Adipocyte (in vitro differentiated cells): ENCODE data around the gene PIEZO2.

Experiments used
- DNase-seq: peaks from one replicate; pipeline ENCODE4 v3.0.0-alpha.2; 2015; ENCODE audit warnings: low read depth
- H3K27me3 ChIP-seq: replicated peaks from 2 replicates; pipeline ENCODE4 v1.7.0; 2013; ENCODE audit warnings: mild to moderate bottlenecking, low read length, moderate library complexity; ENCODE audit not compliant: control insufficient read depth, insufficient read depth
- H3K36me3 ChIP-seq: 2 replicates; pipeline ENCODE4 v1.7.0; 2013; ENCODE audit warnings: low read length, mild to moderate bottlenecking, moderate library complexity; ENCODE audit not compliant: control insufficient read depth, insufficient read depth, severe bottlenecking
- H3K4me1 ChIP-seq: 2 replicates; pipeline ENCODE4 v1.7.0; 2013; ENCODE audit warnings: mild to moderate bottlenecking, low read length, moderate library complexity; ENCODE audit not compliant: control insufficient read depth, insufficient read depth
- H3K4me3 ChIP-seq: 2 replicates; pipeline ENCODE4 v1.7.0; 2013; ENCODE audit warnings: mild to moderate bottlenecking, low read length, moderate library complexity
- H3K9ac ChIP-seq: 2 replicates; pipeline ENCODE4 v1.7.0; 2013; ENCODE audit warnings: mild to moderate bottlenecking, low read length, moderate library complexity
- H3K9me3 ChIP-seq: 2 replicates; pipeline ENCODE4 v1.7.0; 2013; ENCODE audit warnings: mild to moderate bottlenecking, low read length, moderate library complexity; ENCODE audit not compliant: control insufficient read depth

PIEZO2 gene

DNA sequence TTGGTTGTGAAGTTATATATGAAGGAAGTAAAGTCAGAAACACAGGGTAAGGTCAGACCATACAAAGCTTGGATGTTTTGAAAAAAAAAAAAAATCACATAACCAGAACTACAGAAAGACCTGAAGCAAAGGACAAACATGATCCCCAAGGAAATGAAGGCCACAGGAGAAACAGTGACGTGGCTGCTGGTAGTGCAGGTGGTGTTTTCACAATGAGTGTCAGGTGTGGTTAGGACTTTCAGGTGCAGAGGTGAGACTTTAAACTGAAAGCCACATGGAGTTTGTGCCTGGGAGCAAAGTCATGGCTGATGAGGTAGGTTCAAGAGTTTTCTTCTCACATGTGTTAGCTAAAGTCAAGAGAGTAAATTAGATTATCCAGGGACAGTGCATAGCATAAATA, 270.7 kb downstream of the PIEZO2 start:
- Histone ChIP-seq H3K27me3 (peaks cover 2% of the 10 kb centered on the region), H3K4me3 (no peak overlapping the region), H3K4me1 (no peaks in the 10 kb centered on the region), H3K36me3 (no peaks in the 10 kb centered on the region), H3K9ac (no peak overlapping the region), H3K9me3 (no peaks in the 10 kb centered on the region)
- DNase-seq, result no peak

DNA sequence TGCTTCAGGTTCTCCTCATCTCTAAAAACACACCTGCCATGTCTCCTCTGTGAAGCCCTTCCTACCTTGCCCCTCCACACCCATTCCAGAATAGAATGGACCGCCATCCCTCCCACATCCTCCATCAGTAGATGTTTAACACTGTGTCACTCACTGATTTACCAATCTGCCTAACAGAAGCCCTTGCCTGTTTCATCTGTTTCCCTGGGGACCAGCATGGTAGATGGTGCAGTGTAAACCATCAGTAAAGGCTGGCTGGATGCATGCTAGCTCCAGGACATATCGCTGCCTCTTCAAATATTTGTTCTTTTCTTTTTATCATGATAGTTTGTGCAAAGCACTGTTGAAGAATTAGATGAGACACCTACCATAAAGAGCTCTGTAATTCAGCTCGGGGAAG, 271.4 kb downstream of the PIEZO2 start:
- Histone ChIP-seq H3K4me1 (no peaks in the 10 kb centered on the region), H3K9ac (no peak overlapping the region), H3K4me3 (no peak overlapping the region), H3K27me3 (peaks cover 2% of the 10 kb centered on the region), H3K36me3 (no peaks in the 10 kb centered on the region), H3K9me3 (no peaks in the 10 kb centered on the region)
- no peak for DNase-seq

DNA sequence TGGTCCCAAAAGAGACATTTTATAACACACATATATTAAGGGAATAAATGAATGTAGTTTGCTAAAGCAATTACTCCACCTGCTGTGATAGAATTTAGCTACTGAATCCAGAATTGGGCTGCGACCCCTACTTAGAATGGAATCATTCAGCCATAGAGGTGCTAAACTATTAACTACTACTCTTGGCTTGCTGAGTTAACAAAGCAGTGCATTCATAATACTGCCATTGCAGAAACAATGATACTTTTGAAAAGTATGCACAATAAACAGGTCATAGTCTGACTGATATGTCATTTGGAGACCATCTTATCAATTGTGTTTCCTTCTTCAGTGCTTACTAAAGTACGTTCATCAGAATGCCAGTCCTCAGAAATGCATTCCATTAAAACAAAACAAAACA, 273.6 kb downstream of the PIEZO2 start:
- DNase-seq, result no peak
- Histone ChIP-seq H3K9me3 (no peaks in the 10 kb centered on the region), H3K36me3 (no peaks in the 10 kb centered on the region), H3K27me3 (peaks cover 7% of the 10 kb centered on the region), H3K9ac (no peak overlapping the region), H3K4me1 (no peaks in the 10 kb centered on the region), H3K4me3 (no peak overlapping the region)

DNA sequence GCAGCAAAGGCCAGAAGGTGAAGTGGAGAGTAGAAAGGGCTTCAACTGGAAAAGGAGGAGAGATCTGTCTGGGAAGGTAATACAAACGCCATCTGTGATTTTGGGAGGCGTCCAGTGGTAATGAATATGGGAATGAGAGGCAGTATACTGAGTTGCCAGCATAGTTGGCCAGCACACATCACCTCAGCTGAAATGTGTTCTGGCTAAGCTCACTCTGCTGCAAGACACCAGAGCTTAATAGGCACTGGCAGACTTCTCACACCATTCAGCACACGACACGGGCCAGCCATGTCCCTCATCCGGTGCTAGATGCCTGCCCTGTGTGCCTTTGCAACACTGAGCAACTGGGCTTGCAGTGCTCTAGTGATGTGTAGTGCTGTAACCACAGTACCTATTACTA, 277.1 kb downstream of the PIEZO2 start:
- no peak for DNase-seq
- Histone ChIP-seq H3K9ac (no peak overlapping the region), H3K36me3 (no peaks in the 10 kb centered on the region), H3K4me1 (no peaks in the 10 kb centered on the region), H3K9me3 (no peaks in the 10 kb centered on the region), H3K27me3 (peaks cover 12% of the 10 kb centered on the region), H3K4me3 (no peak overlapping the region)

DNA sequence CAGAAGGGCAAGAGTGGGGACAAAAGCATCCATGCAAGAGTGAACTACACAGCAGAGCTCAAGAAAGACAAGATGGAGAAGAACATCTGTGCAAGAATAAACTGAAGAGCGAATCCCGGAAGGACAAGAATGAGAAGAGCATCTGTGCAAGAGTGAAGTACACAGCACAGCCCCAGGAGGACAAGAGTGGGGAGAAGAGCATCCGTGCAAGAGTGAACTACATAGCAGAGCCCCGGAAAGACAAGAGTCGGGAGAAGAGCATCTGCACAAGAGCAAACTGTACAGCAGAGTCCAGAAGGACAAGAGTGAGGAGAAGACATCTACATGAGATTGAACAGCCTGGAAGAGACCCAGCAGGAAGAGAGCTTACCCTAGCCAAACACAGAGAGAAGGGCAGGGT, 284.6 kb downstream of the PIEZO2 start:
- H3K9me3 ChIP-seq, result peaks cover 4% of the 10 kb centered on the region
- no peaks in the 10 kb centered on the region for H3K36me3 ChIP-seq
- H3K9ac ChIP-seq, result no peak overlapping the region
- peaks cover 3% of the 10 kb centered on the region for H3K27me3 ChIP-seq
- H3K4me3 ChIP-seq, result no peak overlapping the region
- no peaks in the 10 kb centered on the region for H3K4me1 ChIP-seq
- DNase-seq, result no peak

DNA sequence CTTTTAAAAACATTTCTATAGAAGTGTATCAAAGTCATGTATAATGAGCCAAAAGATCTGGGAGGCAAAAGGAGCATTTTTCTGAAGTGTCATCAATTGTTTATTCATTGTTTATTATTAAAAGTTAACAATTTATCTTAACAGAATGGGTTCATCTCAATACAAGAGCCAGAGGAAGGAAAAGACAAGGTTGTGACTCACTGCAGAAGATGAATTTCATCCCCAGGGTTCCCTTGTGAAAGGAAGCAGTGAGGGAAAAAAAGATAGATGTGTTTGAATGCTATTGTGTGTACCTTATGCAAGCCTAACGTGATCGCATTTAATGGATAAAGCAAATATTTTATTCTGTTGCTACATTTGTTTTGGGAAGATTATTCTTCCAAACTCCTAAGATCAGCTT, 286.3 kb downstream of the PIEZO2 start:
- DNase-seq, result no peak
- Histone ChIP-seq H3K36me3 (no peaks in the 10 kb centered on the region), H3K4me1 (no peaks in the 10 kb centered on the region), H3K27me3 (peaks cover 4% of the 10 kb centered on the region), H3K4me3 (no peak overlapping the region), H3K9me3 (peaks cover 4% of the 10 kb centered on the region), H3K9ac (no peak overlapping the region)

DNA sequence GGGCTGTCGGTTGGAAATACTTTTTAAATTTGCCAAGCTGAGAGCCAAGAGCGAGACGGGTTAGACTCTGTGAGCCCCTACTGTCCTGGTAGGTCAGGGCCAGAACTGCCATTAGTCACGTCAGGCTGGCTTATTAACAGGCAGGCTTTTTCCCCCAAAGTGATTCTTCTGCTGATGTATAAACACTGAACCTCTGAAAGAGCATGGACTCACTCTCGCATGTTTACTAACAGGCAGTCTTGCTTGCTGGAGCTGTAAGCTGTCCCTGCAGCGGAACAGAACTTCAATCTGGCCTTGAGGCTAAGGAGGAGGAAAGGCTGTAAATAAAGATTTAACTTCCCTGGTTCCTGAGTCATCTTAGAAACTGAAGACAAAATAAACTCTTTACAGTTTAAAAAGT, 288.4 kb downstream of the PIEZO2 start:
- Histone ChIP-seq H3K4me1 (no peaks in the 10 kb centered on the region), H3K4me3 (no peak overlapping the region), H3K9me3 (peaks cover 4% of the 10 kb centered on the region), H3K36me3 (no peaks in the 10 kb centered on the region), H3K27me3 (peaks cover 15% of the 10 kb centered on the region), H3K9ac (no peak overlapping the region)
- DNase-seq, result peak; percentile 22

DNA sequence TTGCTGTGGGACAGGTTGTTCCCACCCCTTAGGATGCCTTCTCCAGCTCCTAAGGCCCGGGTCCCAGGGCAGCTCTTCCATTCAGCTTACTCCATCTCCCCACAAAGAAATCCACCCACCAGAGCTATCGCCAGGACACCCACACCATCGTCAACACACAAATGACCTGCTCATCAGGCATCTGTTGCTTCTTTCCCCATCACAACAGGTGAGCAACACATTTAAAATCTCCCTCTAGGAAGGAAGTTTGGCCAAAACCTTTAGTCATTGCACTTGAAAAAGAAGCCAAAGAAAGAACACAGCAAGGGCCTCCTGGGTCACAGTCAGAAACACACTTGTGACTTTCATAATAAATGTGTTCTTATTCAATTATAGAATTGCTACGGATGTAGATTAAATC, 289.0 kb downstream of the PIEZO2 start:
- Histone ChIP-seq H3K9me3 (peaks cover 4% of the 10 kb centered on the region), H3K36me3 (no peaks in the 10 kb centered on the region), H3K4me1 (no peaks in the 10 kb centered on the region), H3K27me3 (peaks cover 15% of the 10 kb centered on the region), H3K4me3 (no peak overlapping the region), H3K9ac (no peak overlapping the region)
- no peak for DNase-seq

DNA sequence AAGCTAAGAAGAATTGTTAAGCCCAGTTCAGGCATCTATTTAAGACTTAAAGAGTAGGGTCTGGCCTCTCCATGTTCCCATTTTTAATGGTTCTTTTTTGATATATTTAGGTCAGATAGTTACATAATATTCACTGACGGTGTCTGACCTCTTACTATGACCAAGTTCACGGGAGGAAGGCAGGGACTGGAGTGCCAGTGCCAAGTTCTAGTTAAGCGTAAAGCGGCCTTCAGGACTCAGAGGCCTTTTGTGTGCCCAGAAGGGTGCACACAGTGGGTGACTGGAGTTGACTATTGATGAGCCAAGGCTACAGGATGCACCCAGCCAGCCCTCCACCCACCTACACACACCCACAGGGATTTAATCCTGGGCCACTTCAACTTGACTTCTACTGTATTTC, 290.9 kb downstream of the PIEZO2 start:
- no peaks in the 10 kb centered on the region for H3K4me1 ChIP-seq
- no peak for DNase-seq
- H3K4me3 ChIP-seq, result no peak overlapping the region
- H3K9ac ChIP-seq, result no peak overlapping the region
- H3K27me3 ChIP-seq, result peaks cover 15% of the 10 kb centered on the region
- H3K36me3 ChIP-seq, result no peaks in the 10 kb centered on the region
- H3K9me3 ChIP-seq, result no peaks in the 10 kb centered on the region

DNA sequence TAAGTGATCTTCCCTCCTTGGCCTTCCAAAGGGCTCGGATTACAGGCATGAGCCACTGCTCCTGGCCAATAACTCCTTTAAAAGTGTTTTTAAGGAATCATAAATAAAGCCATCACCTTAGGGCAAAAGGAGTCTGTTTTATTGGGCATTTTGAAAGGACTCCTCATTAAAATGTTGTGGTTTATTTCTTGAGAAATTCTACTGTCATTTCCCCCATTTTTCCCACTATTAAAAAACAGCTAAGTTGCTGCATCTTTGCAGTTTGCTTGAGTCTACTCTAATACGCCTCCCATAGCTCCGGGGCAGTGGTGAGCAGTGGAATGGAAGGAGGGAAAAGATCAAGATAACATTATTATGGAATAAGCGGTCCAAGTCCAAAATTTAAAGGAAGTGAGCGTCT, 293.2 kb downstream of the PIEZO2 start:
- Histone ChIP-seq H3K9me3 (no peaks in the 10 kb centered on the region), H3K27me3 (peaks cover 15% of the 10 kb centered on the region), H3K36me3 (no peaks in the 10 kb centered on the region), H3K9ac (no peak overlapping the region), H3K4me3 (no peak overlapping the region), H3K4me1 (no peaks in the 10 kb centered on the region)
- no peak for DNase-seq

DNA sequence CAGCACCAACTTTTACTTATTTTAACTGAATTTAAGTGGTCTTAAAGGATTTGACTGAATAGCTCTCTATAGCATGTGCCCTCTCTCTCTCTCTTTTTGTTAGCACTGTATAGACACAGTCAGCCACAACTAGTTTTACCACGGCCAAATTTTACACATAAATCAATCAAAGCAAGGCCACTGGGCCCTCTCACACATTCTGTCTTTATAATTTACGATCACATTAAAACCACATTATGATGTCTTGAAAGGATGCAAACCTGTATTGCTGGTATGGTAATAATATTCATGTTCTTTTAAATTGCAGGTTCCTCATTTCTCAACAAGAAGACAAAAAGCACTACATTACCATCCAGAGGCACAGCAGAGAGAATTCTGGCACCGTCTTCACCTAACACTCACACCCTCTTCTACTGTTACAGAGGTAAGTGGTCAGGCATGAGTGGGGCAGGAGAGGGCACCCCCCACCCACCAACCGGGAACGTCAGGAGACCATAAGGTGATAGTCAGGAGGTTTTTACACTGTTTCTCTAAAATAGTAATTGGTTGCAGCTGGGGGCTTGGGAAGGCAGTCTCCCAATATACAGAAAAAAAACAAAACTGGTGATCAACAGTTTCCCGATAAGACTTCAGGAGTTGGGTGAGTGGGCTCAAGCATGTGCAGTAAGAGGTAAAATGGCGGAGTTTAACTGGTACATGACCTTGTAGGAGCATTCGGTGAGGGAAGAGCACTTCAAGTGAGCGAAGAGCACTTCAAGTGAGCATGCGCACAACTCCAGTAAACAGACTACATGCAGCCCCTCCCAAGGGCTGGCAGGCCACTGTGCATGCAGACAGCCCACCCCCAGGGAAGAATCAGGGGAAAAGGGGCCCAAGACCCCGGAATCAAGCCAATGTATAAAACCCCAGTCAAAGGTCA, 296.7 kb downstream of the PIEZO2 start:
- Histone ChIP-seq H3K36me3 (no peaks in the 10 kb centered on the region), H3K9me3 (no peaks in the 10 kb centered on the region), H3K4me1 (no peaks in the 10 kb centered on the region), H3K4me3 (no peak overlapping the region), H3K27me3 (peaks cover 21% of the 10 kb centered on the region), H3K9ac (no peak overlapping the region)
- no peak for DNase-seq
